ENCODE results near the gene MME.

The MME gene

GRCh38 chr3:155153242-155154186 is 73.4 kb downstream of the MME start:
- H3K36me3 ChIP-seq (ENCODE audit: control insufficient read depth, low read length), result peaks cover 98% of the 10 kb centered on the region
- no peaks in the 10 kb centered on the region for H3K9me3 ChIP-seq (ENCODE audit: control insufficient read depth, insufficient read depth, low read length)
- H3K9me2 ChIP-seq (replicated peaks; ENCODE audit: control insufficient read depth, low read length), result no peaks in the 10 kb centered on the region
- H3K79me2 ChIP-seq (ENCODE audit: control insufficient read depth, low read length), result no peaks in the 10 kb centered on the region
- TF ChIP-seq CTCF (IDR thresholded peaks at IDR 0.05; ENCODE audit: low read depth, low read length, poor library complexity, severe bottlenecking), result no peak
- TF ChIP-seq EZH2phosphoT487 (IDR thresholded peaks at IDR 0.05; ENCODE audit: borderline replicate concordance, low read length), result no peak
- no peaks in the 10 kb centered on the region for H3K27me3 ChIP-seq (ENCODE audit: control insufficient read depth, low read length)
- H3K4me3 ChIP-seq (ENCODE audit: low read length), result no peak overlapping the region
- H3K27ac ChIP-seq (ENCODE audit: low read depth, low read length), result no peak overlapping the region
- H3K4me2 ChIP-seq (ENCODE audit: low read length), result no peak overlapping the region
- no peaks in the 10 kb centered on the region for H3K4me1 ChIP-seq (ENCODE audit: control insufficient read depth, low read length)
- no peaks in the 10 kb centered on the region; the same call in 1 of the 2 replicates for H3F3A ChIP-seq (ENCODE audit: control insufficient read depth, insufficient read depth)
- no peaks in the 10 kb centered on the region for H4K20me1 ChIP-seq (ENCODE audit: control insufficient read depth, insufficient read depth, low read depth, low read length)

GRCh38 chr3:155154255-155154654 is 74.1 kb downstream of the MME start:
- Histone ChIP-seq H3K4me1 (ENCODE audit: control insufficient read depth, low read length) (no peaks in the 10 kb centered on the region), H3K27ac (ENCODE audit: low read depth, low read length) (no peak overlapping the region)
- TF ChIP-seq CTCF (IDR thresholded peaks at IDR 0.05; ENCODE audit: low read depth, low read length, poor library complexity, severe bottlenecking), result no peak
- no peak for TF ChIP-seq EZH2phosphoT487 (IDR thresholded peaks at IDR 0.05; ENCODE audit: borderline replicate concordance, low read length)

GRCh38 chr3:155158346-155159037 is 78.4 kb downstream of the MME start:
- Histone ChIP-seq H3K9me2 (replicated peaks; ENCODE audit: control insufficient read depth, low read length) (no peaks in the 10 kb centered on the region), H3K9me3 (ENCODE audit: control insufficient read depth, insufficient read depth, low read length) (no peaks in the 10 kb centered on the region), H3K4me1 (ENCODE audit: control insufficient read depth, low read length) (peaks cover 5% of the 10 kb centered on the region), H3K36me3 (ENCODE audit: control insufficient read depth, low read length) (peaks cover 85% of the 10 kb centered on the region), H4K20me1 (ENCODE audit: control insufficient read depth, insufficient read depth, low read depth, low read length) (no peaks in the 10 kb centered on the region), H3K27ac (ENCODE audit: low read depth, low read length) (no peak overlapping the region), H3K79me2 (ENCODE audit: control insufficient read depth, low read length) (no peaks in the 10 kb centered on the region), H3K27me3 (ENCODE audit: control insufficient read depth, low read length) (no peaks in the 10 kb centered on the region), H3K4me2 (ENCODE audit: low read length) (no peak overlapping the region), H3F3A (ENCODE audit: control insufficient read depth, insufficient read depth) (no peaks in the 10 kb centered on the region; the same call in 1 of the 2 replicates), H3K4me3 (ENCODE audit: low read length) (no peak overlapping the region)
- TF ChIP-seq EZH2phosphoT487 (IDR thresholded peaks at IDR 0.05; ENCODE audit: borderline replicate concordance, low read length) (no peak), CTCF (IDR thresholded peaks at IDR 0.05; ENCODE audit: low read depth, low read length, poor library complexity, severe bottlenecking) (no peak)

More at GRCh38 chr3:155154255-155154654, 74.1 kb downstream of the MME start:
- H3F3A ChIP-seq (ENCODE audit: control insufficient read depth, insufficient read depth), result no peaks in the 10 kb centered on the region; the same call in 1 of the 2 replicates
- H4K20me1 ChIP-seq (ENCODE audit: control insufficient read depth, insufficient read depth, low read depth, low read length), result no peaks in the 10 kb centered on the region
- H3K9me2 ChIP-seq (replicated peaks; ENCODE audit: control insufficient read depth, low read length), result no peaks in the 10 kb centered on the region
- H3K27me3 ChIP-seq (ENCODE audit: control insufficient read depth, low read length), result no peaks in the 10 kb centered on the region
- no peak overlapping the region for H3K4me2 ChIP-seq (ENCODE audit: low read length)
- no peaks in the 10 kb centered on the region for H3K79me2 ChIP-seq (ENCODE audit: control insufficient read depth, low read length)
- no peaks in the 10 kb centered on the region for H3K9me3 ChIP-seq (ENCODE audit: control insufficient read depth, insufficient read depth, low read length)
- no peak overlapping the region for H3K4me3 ChIP-seq (ENCODE audit: low read length)
- H3K36me3 ChIP-seq (ENCODE audit: control insufficient read depth, low read length), result peaks cover 98% of the 10 kb centered on the region

All from DOHH2 (cell line).